D341Med (cell line): Measurements from ENCODE around the gene ABCG1.

Experiments used
- DNase-seq: peaks from one replicate; pipeline ENCODE4 v3.0.0; 2012; ENCODE audit warnings: low spot score

ABCG1 gene

DNA sequence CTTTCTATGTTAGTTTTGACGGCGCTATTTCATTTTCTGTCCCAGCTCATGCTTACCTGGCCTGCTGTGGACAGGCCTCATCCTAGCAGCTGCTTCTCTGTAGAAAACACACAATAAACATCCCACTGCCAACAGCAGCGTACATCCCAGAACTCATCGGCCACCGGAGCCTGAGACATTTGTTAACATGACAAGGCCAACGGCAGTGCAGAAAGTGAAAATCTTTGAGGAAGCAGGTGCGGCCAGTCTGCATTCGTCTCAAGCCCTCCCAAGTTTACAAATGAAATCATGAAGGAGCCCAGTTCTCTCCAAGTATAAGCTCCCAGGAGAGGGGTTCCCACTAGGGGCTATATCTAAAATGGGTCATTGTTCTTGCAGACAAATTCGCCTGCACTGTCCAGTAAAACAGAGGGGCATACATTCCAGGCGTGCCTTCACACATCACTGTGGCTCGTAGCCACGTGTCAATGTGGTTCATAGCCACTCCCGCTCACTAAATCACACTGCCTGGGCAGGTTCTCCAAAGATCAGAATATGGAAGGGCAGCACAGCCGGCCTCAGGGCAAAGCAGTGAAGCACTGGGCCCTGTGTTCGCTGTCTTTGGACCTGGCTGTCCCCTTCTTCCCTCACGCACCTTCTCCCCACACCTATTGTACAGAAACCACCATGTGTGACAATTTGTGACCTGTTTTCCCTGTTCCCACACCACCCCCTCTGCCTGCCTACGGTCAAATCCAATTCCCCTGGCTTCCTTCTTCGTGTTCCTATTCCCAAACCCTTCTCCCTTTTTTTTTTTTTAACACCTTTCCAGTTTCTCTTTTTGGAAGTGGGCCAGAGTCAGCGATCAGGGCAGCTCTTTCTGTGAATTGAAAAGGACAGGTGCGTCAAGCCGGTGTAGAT lies 27.0 kb upstream of the ABCG1 start:
- no peak for DNase-seq

DNA sequence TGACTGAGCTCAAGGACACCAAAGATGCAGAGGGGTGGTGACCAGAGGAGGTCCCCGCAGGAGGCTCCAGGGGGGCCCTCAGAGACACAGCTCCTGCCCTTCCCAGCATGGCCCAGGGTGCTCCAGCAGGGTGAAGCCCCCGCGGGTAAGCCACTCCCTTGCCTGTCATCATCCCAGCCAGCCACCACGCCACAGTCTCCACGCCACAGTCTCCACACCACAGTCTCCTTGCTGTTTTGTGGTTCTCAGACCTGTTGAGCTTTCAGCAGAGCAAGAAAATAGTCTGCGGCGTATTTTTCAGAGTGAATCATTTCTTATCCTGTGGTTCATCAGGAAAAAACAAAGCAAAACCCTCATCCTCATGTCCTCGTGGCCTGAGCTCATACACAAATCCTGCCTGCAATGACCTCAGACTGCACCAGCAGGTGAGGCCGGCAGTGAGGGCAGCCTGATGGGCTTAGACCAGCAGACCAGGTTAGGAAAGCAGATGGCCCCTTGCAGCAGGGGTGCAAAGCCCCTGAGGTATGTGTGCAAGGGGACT lies 25.7 kb upstream of the ABCG1 start:
- no peak for DNase-seq

DNA sequence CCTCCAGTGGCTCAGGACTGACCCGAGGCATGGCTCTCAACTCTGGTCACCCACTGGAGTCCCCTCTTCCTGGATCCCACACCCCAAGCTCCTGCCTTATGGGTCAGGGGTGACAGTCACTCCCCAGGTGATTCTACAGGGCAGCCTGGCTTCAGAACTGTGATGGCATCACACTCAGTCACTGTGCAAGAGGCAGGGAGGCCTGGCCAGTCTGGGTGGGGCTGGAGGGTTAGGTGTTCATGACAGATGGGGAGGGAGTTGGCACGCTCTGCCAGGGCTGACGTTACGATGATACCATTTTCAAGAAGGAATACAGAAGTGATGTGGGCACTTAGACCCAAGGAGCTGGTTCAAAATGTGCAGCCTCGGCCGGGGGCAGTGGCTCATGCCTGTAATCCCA lies 25.2 kb upstream of the ABCG1 start:
- no peak for DNase-seq

DNA sequence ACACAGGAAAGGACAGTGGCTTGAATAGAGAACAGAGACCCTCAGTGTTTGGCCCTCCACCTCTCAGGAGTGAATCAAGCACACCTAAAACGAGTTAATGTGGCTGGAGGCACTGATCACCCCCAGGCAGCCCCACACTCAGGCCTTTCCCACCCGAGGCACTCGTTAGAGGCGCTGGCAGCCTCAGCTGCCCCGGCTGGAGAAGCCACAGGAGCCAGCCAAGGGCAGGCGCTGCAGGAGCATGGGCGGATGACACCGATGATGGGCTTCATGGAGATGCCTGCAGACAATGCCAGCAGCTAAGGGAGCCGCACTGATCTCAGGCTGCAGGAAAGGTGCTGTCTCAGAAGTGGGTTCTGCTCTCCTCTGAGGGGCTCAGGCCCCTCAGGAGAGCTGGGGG lies 24.1 kb upstream of the ABCG1 start:
- DNase-seq, result no peak

DNA sequence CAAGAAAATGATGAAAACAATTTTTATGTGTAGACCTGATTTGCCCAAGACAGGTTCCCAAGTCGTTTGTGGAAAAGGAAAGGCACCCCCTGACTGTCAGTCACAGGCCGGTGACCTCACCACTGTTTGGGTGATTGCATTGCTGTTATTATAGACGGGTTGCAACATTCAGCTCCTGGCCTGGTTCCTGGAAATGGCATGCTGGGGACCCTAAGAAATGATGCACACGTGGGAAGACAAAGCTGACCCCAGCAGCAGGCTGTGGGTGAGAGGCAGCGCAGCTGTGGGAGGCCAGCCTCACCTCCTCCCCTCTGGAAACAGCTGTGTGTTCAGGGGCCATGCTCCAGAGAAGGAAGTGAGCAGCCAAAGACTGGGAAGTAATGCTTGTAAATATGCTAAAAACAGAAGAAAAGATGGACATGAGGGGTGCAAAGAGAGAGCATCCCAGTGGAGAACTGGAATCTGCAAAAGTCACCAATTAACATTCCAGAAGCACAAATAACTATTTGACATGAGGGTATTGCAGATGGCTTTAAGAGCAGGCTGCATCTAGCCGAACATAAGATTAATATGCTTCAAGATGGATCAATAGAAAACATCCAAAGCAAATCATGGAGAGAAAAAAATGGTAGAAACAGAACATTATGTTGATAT lies 23.4 kb upstream of the ABCG1 start:
- DNase-seq, result no peak

DNA sequence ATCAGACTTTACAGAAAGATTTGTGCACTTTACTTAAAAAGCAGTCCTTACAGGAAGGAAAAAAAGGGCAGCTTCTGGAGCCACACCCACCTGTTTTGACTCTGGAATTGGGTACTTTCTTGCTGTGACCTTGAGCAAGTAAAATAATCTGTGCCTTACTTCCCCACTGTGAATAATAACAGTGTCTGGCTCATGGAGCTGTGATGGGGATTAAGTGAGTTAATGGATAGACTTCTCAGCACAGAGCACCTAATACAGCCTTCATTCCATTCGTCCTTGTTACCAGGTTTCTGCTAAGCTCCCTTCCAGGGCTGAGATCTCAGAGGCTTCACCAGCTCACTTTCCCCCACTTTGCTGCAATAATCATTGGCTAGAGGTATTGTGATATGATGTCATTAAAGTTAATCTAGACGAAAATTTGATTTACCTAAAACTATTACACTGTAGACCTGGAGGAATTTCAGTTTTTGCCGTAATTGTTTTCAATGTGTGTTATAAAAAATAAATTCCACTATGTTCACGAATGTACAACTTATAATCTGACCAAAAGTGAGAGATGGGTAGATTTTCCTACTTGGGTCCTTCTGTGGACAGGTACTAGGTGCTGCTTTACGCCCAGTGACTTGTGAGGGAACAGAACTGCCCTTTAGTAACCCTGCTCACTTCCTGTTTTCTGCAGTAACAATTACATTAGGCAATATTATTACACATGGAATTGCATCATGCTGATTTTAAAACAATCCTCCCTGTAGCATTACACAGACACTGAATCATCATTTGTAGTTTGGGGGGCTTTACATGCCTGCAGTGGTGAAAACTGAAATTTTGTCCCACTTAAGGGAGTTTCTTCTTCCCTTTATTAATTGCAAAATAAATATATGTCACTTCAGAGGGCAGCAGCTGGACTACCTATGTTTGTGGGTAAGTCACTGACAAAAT lies 19.7 kb upstream of the ABCG1 start:
- DNase-seq, result no peak

DNA sequence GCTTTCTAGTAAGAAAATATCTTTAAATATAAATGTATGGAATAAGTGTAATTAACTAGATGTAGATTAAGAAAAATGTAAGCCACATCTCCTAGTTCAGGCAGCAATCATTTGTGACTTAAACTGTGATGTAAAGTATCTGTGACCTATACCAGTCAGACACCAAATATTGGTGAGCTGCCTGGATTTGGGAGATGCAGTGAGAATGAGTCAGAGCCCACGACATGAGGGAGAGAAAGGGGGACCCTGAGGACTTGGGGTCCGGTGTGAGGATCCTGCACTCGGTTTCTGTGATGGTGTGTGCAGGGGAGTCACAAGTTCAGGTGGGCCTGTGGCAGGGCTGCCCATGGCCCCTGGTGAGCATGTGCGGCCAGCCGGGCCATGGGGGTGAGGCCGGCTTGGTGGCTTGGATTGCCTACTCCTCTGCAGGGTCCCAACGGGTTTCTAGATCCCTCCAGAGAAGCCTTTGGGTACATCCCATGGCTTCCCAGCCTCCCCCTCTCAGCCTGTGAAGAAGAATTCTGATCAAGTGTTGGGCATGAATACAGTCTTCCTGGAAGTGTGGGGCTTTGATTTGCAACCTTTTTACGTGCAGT lies 19.0 kb upstream of the ABCG1 start:
- no peak for DNase-seq

DNA sequence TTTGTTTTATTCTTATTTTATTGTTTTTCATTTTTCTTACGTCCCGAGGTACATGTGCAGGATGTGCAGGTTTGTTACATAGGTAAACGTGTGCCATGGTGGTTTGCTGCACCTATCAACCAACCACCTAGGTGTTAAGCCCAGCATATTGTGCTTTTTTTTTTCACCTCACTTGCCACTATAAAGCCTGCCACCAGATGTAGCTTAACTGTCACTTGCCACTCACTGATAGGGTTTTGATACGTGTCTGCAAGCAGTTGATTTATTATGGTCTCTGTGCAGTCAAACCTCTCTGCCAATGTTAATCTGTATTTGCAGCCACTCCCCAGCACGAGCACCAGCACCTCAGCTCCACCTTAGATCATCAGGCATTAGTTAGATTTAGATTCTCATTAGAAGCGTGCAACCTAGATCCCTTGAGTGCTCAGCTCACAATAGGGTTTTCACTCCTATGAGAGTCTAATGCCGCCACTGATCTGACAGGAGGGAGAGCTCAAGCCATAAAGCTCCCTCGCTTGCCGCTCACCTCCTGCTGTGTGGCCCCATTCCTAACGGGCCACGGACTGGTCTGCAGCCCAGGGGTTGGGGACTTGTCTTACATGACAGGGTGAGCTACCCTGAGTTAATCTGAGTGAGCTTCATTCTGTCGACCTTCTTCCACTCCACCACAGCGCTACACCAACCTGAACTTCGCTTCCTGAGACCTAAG lies 17.9 kb upstream of the ABCG1 start:
- no peak for DNase-seq

DNA sequence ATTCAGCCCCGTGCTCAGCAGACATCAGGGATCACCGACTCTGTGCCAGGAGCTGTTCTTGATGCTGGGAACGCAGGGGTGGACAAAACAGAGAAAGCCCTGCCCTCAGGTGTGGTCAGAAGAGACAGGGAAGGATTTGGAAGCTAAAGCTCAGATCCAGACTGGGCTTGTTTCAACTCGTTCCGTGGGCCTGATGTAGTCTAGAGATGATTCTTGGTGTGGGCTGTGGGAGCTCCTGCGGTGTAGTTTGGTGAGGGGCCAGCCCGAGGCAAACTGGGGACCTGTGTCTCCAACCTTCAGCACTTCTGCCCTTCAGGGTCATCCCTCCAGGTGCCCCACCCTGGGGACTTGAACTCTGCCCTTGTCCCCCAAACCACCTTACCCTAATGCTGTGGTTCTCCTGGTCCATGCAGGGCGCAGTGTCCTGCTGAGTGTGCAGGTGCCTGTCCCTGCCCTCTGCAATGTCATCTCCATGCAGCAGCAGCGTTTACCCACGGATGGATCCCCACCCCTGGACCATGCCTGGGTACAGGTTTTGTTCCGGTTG lies 17.3 kb upstream of the ABCG1 start:
- DNase-seq, result no peak

DNA sequence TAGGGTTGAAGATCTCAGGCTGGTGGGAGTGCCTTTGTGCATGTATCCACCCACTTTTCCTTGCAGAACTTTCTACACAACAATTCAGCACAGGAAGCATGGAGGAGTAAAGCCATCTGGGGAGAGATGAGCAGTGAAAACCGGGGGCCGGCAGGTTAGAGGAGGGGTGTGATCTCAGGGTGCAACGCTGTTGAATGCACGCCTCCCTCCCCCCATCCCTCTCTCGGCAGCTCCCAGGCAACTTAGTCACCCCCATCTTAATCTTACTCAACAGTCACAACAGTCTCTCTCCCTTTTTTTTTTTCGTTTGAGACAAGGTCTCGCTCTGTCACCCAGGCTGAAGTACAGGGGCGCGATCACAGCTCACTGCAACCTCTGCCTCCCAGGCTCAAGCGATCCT lies 16.6 kb upstream of the ABCG1 start:
- DNase-seq, result no peak

DNA sequence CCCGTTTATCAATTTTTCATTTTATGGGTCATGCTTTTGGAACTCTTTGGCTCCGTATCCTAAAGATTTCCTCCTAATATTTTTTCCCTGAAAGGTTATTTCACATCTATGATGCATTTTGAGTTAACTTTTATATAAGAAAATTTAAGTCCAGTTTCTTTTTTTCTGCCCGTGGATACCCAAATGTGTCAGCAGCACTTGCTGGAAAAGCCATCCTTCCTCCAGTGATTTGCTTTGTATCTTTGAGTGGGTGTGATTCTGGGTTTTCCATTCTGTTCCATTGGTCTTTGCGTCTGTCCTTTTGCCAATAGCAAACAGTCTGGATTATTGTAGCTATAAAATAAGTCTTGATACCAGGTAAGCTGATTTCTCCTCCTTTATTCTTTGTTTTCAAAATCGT lies 15.6 kb upstream of the ABCG1 start:
- no peak for DNase-seq

DNA sequence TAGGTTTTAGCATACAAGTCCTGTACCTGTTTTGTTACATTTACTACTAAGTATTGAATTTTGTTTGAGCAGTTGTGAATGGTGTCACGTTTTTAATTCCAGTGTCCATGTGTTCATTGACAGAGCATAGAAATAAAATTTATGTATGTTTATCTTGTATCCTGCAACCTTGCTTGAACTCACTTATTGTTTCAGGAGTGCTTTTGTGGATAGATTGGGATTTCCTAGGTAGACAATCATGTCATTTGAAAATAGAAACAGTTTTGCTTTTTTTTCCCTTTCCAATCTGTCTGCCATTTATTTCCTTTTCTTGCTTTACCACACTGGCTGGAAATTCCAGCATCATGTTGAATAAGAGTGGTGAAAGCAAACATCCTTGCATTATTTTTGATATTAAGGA lies 15.0 kb upstream of the ABCG1 start:
- no peak for DNase-seq

DNA sequence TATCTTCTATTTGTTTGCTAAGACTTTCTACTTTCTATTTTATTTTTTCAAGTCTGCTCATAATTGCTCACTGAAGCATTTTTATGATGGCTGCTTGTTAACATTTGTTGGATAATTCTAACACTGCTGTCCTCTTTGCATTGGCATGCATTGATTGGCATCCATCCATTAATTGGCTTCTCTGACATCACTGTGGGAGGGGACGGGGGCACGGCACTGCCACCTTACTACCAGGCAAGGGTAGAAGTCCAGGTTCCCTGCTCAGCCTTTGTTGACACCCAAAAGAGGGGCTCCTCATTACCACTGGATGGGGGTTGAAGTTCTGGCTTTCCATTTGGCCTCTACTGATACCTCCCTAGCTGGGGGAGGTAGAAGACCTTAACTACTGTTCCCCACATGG lies 11.5 kb upstream of the ABCG1 start:
- no peak for DNase-seq

DNA sequence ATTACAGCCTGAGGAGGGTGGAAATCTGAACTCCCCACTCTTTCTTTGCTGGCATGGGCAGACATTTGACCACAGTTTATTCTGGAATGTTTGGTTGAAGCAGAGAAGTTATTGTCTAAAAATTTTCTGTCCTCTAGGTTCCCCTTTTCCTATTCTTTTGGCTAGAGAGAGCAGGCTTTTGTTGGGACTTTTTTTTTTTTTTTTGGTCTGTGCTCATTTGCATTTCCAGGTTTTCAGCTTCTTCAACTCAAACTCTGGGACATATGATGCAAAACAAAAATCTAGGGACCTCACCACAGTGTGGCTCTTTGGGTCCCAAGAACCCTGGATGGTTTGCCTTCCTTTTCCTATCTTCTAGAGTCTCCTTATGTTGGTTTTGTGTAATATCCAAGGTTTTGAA lies 10.9 kb upstream of the ABCG1 start:
- no peak for DNase-seq

DNA sequence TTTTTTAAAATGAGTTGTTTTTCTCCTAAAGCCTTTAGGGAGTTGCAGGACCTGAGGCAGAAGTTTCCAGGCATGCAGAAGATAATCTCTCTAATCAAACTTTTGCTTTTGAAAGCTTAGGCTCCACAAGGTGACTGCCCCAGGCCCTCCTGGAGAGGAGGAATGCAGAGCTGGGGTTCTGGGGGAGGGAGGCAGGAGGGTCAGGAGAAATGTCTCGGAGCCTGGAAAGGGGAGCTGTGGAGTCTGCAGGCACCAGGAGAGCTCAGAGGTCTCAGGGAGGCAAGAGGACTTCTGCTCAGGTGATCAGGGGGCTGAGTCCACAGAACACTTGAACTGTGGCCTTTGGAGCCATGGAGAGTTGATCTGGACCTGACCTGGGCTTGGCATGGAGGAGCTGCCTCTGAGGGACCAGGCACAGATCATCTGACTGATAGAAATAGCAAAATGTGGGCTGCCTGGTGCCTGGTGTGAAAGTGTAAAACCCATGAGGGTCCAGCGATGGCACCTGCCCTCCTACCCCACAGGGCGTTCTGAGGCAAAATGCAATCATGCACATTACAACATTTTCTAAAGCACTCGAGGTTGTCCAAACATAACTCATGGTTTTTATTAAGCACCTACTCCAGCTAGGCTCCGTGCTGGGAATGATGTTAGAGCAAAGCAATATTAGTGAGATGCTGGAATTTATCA lies 10.0 kb upstream of the ABCG1 start:
- DNase-seq, result no peak

DNA sequence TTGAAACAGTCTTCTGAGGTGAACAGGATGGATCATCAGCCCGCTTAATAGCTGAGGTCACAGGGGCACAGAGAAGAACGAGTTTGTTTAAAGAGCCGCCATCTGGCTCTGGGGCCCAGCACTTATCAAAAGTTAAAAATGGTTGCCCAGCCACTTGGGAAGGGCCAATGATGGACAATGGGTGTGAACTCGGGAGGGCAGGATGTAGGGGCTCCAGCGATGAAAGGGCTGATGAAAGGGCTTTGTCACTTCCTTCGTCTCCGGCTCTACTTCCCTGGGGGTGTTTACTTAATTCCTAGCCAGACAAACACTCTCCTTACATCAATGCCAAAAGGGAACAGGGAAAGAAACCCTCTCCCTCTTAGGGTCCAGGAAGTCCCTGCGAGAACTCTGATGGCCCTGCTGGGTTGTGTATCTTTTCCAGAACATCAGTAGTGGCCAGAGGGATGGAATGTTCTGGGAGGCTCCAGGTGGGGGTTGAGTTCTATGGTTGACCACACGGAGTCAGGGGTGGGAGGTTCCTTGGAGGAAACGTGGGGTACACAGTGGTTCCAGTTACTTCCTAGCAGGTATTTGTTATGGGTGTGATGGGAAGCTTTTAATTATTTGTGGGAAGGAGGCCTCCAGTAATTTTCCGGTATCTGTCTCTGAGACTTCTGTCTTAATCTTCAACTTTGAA lies 9.0 kb upstream of the ABCG1 start:
- no peak for DNase-seq

DNA sequence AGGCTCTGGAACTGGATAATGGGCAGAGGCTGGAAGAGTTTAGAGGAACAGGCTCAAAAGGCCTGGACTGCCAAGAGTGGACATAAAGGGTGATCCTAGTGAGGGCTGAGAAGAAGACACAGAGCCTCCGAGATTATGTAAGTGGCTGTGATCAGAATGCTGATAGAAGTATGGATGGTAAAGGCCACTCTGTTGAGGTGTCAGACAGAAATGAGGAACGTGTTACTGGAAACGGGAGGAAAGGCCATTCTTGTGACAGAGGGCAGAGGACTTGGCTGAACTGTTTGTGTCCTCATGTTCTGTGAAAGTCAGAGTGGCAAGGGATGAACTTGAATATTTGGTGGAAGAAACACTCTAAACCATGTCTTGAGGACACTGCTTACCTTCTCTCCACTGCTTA lies 6.7 kb upstream of the ABCG1 start:
- no peak for DNase-seq

DNA sequence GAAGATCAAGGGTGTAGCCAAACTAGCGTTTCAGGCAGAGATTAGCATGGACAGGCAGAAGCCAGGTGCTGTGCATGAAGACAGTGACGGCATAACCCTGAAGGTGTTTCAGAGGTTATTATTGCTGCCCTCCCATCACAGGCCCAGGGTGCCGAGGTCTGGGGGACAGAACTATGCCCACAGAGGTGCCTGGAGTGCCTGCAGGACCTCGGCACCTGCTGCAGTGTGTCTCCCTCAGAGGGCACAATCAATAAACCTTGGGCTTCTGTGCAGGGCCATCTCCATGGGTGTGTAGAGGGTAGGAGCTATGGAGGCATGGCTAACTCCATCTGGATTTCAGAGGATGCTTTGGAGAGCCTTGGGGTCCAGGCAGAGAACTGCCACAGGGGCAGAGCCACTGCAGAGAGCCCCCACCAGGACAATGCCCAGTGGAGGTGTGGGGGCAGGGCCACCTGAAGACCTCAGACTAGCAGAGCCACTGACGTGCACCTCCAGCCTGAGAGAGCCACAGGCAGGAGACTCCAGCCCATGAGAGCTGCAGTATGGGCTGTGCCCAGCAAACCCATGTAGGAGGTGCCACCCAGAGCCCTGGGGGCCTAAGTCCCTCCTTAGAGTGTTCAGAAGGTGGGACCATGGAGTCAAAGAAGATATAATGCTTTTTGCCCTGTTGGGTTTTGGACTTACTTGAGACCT lies 5.7 kb upstream of the ABCG1 start:
- DNase-seq, result no peak

DNA sequence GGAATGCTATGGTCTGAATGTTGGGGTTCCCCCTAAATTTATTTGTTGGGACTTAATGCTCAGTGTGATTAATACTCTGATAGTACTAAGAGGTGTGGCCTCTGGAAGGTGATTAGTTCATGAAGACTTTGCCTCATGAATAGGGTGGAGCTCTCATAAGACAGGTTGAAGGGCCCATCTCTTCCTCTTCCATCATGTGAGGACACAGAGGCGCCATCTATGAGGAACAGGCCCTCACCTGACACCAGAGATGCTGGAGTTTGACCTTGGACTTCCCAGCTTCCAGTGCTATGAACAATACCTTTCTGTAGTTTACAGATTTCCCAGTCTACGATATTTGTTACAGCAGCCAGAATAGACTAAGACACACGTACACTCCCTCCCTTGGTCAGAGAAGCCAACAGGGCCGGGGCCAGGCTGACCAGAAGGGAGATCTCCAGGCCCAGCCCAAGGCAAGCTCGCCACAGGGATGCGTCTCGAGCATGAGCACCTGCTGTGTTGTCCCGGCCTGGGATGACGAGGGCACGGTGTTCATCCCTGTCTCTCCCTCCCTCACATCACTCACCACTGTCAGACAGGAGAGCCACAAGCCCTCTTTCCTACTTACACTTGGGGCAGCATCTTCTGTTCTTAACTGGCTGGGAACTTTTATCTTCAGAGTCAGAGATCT lies 4.7 kb upstream of the ABCG1 start:
- no peak for DNase-seq
